Activated naive CD4-positive, alpha-beta T cell treated with anti-CD3 and anti-CD28 coated beads for 36 hours (primary cell): ENCODE results near the gene SLC5A6. TPM values are rescaled to one million over a fixed set of nuclear protein-coding genes. Genes with fewer than 3 reads are reported as not detected.

Experiments used
- CTCF ChIA-PET: fragments of 350-600 bp; sonication (Branson Sonifier 250); formaldehyde crosslinking; loops from one replicate; lab custom pipeline; 2021; ENCODE audit warnings: antibody characterized with exemption; lab: Charles Lee
- DNase-seq: peaks from one replicate; pipeline ENCODE4 v3.0.0-alpha.2; 2020
- H3K27ac Mint-ChIP-seq: one replicate; pipeline ENCODE4 v1.8.0; 2021; ENCODE audit warnings: mild to moderate bottlenecking, mixed read lengths
- H3K27me3 Mint-ChIP-seq: one replicate; pipeline ENCODE4 v1.8.0; 2021; ENCODE audit warnings: low read depth, mixed read lengths
- H3K36me3 Mint-ChIP-seq: one replicate; pipeline ENCODE4 v1.8.0; 2021; ENCODE audit warnings: low read depth, mixed read lengths
- H3K4me1 Mint-ChIP-seq: one replicate; pipeline ENCODE4 v1.8.0; 2021; ENCODE audit warnings: low read depth, mixed read lengths
- H3K4me3 Mint-ChIP-seq: one replicate; pipeline ENCODE4 v1.8.0; 2021; ENCODE audit warnings: mild to moderate bottlenecking, moderate library complexity, mixed read lengths
- H3K9me3 Mint-ChIP-seq: one replicate; pipeline ENCODE4 v1.8.0; 2021; ENCODE audit warnings: mixed read lengths
- intact Hi-C: fragments of 100-400 bp; cut with micrococcal nuclease; formaldehyde crosslinking; loops from one replicate; pipeline ENCODE4 v1.15.1; 2023
- total RNA-seq, 2 experiments: library from RNA; stranded (reverse); gene quantifications; one replicate each; pipeline ENCODE4 v1.2.3, GENCODE V29; 2021

The SLC5A6 gene
- total RNA-seq, 2 experiments from 2014 or later, result 22.6 to 24.8 TPM

- intact Hi-C loops, result no loop called here
- Mint-ChIP-seq H3K36me3 (peaks cover 8% of the 10 kb centered on the region), H3K9me3 (no peaks in the 10 kb centered on the region), H3K4me3 (no peak overlapping the region), H3K4me1 (no peaks in the 10 kb centered on the region), H3K27me3 (peaks cover 4% of the 10 kb centered on the region), H3K27ac (no peak overlapping the region)
- CTCF ChIA-PET, result interaction anchor here (0.8 to 7.7 kb wide), 4 partner anchors 17 to 67 kb away, joined by 4 to 68 read pairs (median 18); partner anchors contain the start of gene TRIM54
- no peak for DNase-seq
Measured at GRCh38 chr2:27247893-27248292, 35.8 kb upstream of the SLC5A6 start.

GRCh38 chr2:27245626-27246025, 33.6 kb upstream of the SLC5A6 start:
- no peak overlapping the region for H3K27ac Mint-ChIP-seq
- H3K27me3 Mint-ChIP-seq, result peaks cover 2% of the 10 kb centered on the region
- H3K9me3 Mint-ChIP-seq, result no peaks in the 10 kb centered on the region
- H3K36me3 Mint-ChIP-seq, result peaks cover 25% of the 10 kb centered on the region
- no peaks in the 10 kb centered on the region for H3K4me1 Mint-ChIP-seq
- CTCF ChIA-PET, result interaction anchor here (0.7 kb wide), 1 partner anchor 117 kb away, joined by 4 read pairs; no protein-coding TSS in a partner anchor
- intact Hi-C loops, result no loop called here
- no peak overlapping the region for H3K4me3 Mint-ChIP-seq
- DNase-seq, result no peak

DNA sequence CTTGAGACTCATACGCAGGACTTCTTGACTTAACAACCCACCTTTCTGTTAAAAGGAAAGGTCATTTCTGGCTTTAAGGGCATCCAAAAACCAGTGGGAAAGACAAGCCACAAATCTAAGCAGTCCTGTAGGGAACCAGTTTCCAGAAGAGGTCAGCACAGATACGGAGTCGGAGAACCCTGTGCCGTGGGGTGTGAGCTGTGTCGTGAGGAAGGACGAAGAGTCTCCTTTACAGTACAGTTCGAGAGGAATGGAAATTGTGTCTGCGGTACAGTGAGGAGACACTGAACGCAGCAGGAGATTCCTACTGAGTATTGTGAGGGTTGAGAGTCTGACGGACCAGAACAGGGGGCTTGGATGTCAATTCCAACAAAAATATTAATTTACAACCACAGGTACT, 33.0 kb upstream of the SLC5A6 start:
- no peaks in the 10 kb centered on the region for H3K9me3 Mint-ChIP-seq
- no peaks in the 10 kb centered on the region for H3K4me1 Mint-ChIP-seq
- H3K4me3 Mint-ChIP-seq, result no peak overlapping the region
- H3K27me3 Mint-ChIP-seq, result peaks cover 2% of the 10 kb centered on the region
- H3K27ac Mint-ChIP-seq, result no peak overlapping the region
- H3K36me3 Mint-ChIP-seq, result peaks cover 31% of the 10 kb centered on the region
- CTCF ChIA-PET, result interaction anchor here (0.6 to 1.0 kb wide), 2 partner anchors 58 to 222 kb away, joined by 3 to 4 read pairs; no protein-coding TSS in a partner anchor
- DNase-seq, result no peak
- intact Hi-C loops, result no loop called here

DNA sequence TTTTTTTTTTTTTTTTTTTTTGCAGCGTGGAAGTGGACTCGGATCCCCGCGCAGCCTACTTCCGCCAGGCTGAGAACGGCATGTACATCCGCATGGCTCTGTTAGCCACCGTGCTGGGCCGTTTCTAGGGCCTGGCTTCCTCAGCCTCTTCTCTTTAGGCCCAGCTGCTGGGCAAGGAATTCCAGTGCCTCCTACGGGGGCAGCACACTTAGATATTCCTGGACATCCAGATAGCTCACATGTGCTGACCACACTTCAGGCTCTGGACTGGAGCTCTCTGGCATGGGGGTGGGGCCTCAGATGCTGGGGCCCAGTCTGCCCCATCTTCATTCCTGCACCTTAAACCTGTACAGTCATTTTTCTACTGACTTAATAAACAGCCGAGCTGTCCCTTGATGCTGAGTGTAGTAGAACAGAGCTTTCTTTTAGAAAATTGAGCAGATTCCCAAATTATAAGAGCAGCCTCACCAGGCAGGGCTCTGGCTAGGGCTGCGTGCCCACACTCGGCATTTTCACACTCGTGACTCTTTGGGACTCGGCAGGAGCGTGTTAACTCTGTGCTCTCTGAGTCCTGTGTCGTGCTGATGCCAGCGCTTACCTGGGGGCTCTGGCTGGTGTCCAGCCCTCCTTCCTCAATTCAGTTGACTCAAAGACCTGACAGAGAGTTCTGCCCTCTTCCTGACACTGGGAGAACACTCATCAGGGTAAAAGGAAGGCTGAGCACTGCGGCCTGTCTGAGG, 31.5 kb upstream of the SLC5A6 start:
- CTCF ChIA-PET, result interaction anchor here (0.9 to 2.4 kb wide), 2 partner anchors 36 to 46 kb away, joined by 3 to 8 read pairs; no protein-coding TSS in a partner anchor
- H3K27me3 Mint-ChIP-seq, result no peaks in the 10 kb centered on the region
- intact Hi-C loops, result no loop called here
- H3K36me3 Mint-ChIP-seq, result peaks cover 40% of the 10 kb centered on the region
- H3K4me1 Mint-ChIP-seq, result no peaks in the 10 kb centered on the region
- no peak overlapping the region for H3K27ac Mint-ChIP-seq
- no peak for DNase-seq
- H3K4me3 Mint-ChIP-seq, result no peak overlapping the region
- H3K9me3 Mint-ChIP-seq, result no peaks in the 10 kb centered on the region

GRCh38 chr2:27242614-27242951, 30.5 kb upstream of the SLC5A6 start:
- CTCF ChIA-PET, result interaction anchor here (2.4 kb wide), 1 partner anchor 37 kb away, joined by 8 read pairs; no protein-coding TSS in a partner anchor
- intact Hi-C loops, result no loop called here
- Mint-ChIP-seq H3K27ac (no peak overlapping the region), H3K36me3 (peaks cover 46% of the 10 kb centered on the region), H3K4me3 (no peak overlapping the region), H3K9me3 (no peaks in the 10 kb centered on the region), H3K4me1 (no peaks in the 10 kb centered on the region), H3K27me3 (no peaks in the 10 kb centered on the region)
- no peak for DNase-seq

GRCh38 chr2:27241761-27242613, 29.9 kb upstream of the SLC5A6 start:
- CTCF ChIA-PET, result interaction anchor here (0.6 to 2.4 kb wide), 2 partner anchors 38 to 280 kb away, joined by 3 to 8 read pairs; no protein-coding TSS in a partner anchor
- H3K36me3 Mint-ChIP-seq, result peaks cover 51% of the 10 kb centered on the region
- DNase-seq, result no peak
- intact Hi-C loops, result no loop called here
- H3K9me3 Mint-ChIP-seq, result no peaks in the 10 kb centered on the region
- no peak overlapping the region for H3K4me3 Mint-ChIP-seq
- H3K4me1 Mint-ChIP-seq, result no peaks in the 10 kb centered on the region
- H3K27me3 Mint-ChIP-seq, result no peaks in the 10 kb centered on the region
- H3K27ac Mint-ChIP-seq, result no peak overlapping the region

GRCh38 chr2:27240406-27240805, 28.3 kb upstream of the SLC5A6 start:
- CTCF ChIA-PET, result no interaction called here
- Mint-ChIP-seq H3K4me1 (no peaks in the 10 kb centered on the region), H3K27ac (no peak overlapping the region), H3K9me3 (no peaks in the 10 kb centered on the region), H3K4me3 (no peak overlapping the region), H3K27me3 (no peaks in the 10 kb centered on the region), H3K36me3 (peaks cover 58% of the 10 kb centered on the region)
- DNase-seq, result no peak
- intact Hi-C loops, result no loop called here

- no peak for DNase-seq
- Mint-ChIP-seq H3K36me3 (peaks cover 61% of the 10 kb centered on the region), H3K4me1 (no peaks in the 10 kb centered on the region), H3K4me3 (no peak overlapping the region), H3K27ac (no peak overlapping the region), H3K9me3 (no peaks in the 10 kb centered on the region), H3K27me3 (no peaks in the 10 kb centered on the region)
- CTCF ChIA-PET, result interaction anchor here (1.3 kb wide), 1 partner anchor 41 kb away, joined by 3 read pairs; no protein-coding TSS in a partner anchor
- intact Hi-C loops, result no loop called here
Measured at GRCh38 chr2:27238976-27239375, 26.9 kb upstream of the SLC5A6 start.

DNA sequence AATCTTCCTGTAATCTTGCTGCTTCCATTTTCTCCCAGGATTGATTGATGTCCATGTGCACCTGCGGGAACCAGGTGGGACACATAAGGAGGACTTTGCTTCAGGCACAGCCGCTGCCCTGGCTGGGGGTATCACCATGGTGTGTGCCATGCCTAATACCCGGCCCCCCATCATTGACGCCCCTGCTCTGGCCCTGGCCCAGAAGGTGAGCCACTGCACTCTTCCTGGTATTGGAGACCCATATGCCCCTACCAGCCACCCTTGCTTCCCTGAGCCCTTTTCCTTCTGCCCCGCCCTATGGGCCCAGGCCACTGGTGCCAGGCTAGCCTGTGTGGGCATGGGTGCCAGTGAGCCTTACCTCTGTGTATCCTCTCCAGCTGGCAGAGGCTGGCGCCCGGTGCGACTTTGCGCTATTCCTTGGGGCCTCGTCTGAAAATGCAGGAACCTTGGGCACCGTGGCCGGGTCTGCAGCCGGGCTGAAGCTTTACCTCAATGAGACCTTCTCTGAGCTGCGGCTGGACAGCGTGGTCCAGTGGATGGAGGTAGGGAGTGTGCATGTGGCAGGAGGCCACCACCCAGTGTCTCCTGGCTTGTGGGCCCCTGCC, 25.4 kb upstream of the SLC5A6 start:
- Mint-ChIP-seq H3K27me3 (no peaks in the 10 kb centered on the region), H3K9me3 (no peaks in the 10 kb centered on the region)
- CTCF ChIA-PET, result interaction anchor here (1.3 kb wide), 1 partner anchor 43 kb away, joined by 3 read pairs; no protein-coding TSS in a partner anchor

DNA sequence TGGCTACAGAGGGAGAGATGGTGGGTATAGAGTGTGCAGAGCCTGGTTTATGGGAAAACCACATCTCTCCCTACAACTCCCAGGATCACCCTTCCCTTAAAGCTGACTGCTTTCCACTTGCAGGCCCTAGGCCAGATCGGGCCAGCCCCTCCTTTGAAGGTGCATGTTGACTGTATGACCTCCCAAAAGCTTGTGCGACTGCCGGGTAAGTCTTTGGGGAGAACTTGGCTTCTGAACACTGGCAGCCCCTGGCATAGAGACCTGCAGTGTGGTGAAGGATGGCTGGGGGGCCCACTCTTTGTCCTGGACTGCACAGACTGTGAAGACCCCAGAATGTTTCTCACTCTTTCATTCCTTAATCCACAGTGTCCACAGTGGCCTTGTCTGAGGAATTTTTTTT, 24.6 kb upstream of the SLC5A6 start:
- CTCF ChIA-PET, result no interaction called here
- peaks cover 65% of the 10 kb centered on the region for H3K36me3 Mint-ChIP-seq
- H3K4me1 Mint-ChIP-seq, result no peaks in the 10 kb centered on the region
- H3K27me3 Mint-ChIP-seq, result no peaks in the 10 kb centered on the region
- DNase-seq, result no peak
- H3K4me3 Mint-ChIP-seq, result no peak overlapping the region
- no peaks in the 10 kb centered on the region for H3K9me3 Mint-ChIP-seq
- intact Hi-C loops, result no loop called here
- H3K27ac Mint-ChIP-seq, result no peak overlapping the region

More for the DNA sequence above, 25.4 kb upstream of the SLC5A6 start:
- intact Hi-C loops, result no loop called here
- H3K4me1 Mint-ChIP-seq, result no peaks in the 10 kb centered on the region
- H3K4me3 Mint-ChIP-seq, result no peak overlapping the region
- no peak overlapping the region for H3K27ac Mint-ChIP-seq
- DNase-seq, result no peak
- peaks cover 68% of the 10 kb centered on the region for H3K36me3 Mint-ChIP-seq

DNA sequence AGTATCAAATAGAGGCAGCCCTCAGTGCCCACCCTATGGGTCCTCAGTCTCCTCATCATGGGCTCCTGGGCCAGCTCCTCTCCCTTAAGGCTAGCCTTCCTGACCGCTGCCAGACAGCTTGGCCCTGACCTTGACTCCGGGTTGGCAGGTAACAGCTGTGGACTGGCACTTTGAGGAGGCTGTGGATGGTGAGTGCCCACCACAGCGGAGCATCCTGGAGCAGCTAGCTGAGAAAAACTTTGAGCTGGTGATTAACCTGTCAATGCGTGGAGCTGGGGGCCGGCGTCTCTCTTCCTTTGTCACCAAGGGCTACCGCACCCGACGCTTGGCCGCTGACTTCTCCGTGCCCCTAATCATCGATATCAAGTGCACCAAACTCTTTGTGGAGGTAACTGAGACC, 24.1 kb upstream of the SLC5A6 start:
- Mint-ChIP-seq H3K4me3 (no peak overlapping the region), H3K9me3 (no peaks in the 10 kb centered on the region), H3K27me3 (no peaks in the 10 kb centered on the region), H3K4me1 (no peaks in the 10 kb centered on the region), H3K36me3 (peaks cover 64% of the 10 kb centered on the region), H3K27ac (no peak overlapping the region)
- CTCF ChIA-PET, result interaction anchor here (1.3 kb wide), 1 partner anchor 13 kb away, joined by 4 read pairs; no protein-coding TSS in a partner anchor
- intact Hi-C loops, result no loop called here
- no peak for DNase-seq

GRCh38 chr2:27233341-27233740, 21.3 kb upstream of the SLC5A6 start:
- H3K4me1 Mint-ChIP-seq, result no peaks in the 10 kb centered on the region
- intact Hi-C loops, result no loop called here
- H3K36me3 Mint-ChIP-seq, result peaks cover 49% of the 10 kb centered on the region
- H3K27me3 Mint-ChIP-seq, result no peaks in the 10 kb centered on the region
- no peak overlapping the region for H3K4me3 Mint-ChIP-seq
- DNase-seq, result no peak
- CTCF ChIA-PET, result interaction anchor here (1.4 to 3.7 kb wide), 3 partner anchors 32 to 68 kb away, joined by 3 to 14 read pairs (median 5); no protein-coding TSS in a partner anchor
- H3K9me3 Mint-ChIP-seq, result no peaks in the 10 kb centered on the region
- no peak overlapping the region for H3K27ac Mint-ChIP-seq
